GM19455 (cell line): ENCODE results near the gene GDE1.

Experiments used
- ATAC-seq: cut with Tn5 transposase; IDR thresholded peaks from one replicate; pipeline ENCODE4 v1.9.1; 2021; ENCODE audit not compliant: unreplicated experiment

Gene GDE1

GRCh38 chr16:19486750-19487325 is 35.1 kb downstream of the GDE1 start:
- ATAC-seq = no peak

- ATAC-seq = no peak
These were observed 35.8 kb downstream of the GDE1 start for GRCh38 chr16:19486051-19486450.

- ATAC-seq = no peak
These were observed 36.3 kb downstream of the GDE1 start for GRCh38 chr16:19485611-19486010.

DNA sequence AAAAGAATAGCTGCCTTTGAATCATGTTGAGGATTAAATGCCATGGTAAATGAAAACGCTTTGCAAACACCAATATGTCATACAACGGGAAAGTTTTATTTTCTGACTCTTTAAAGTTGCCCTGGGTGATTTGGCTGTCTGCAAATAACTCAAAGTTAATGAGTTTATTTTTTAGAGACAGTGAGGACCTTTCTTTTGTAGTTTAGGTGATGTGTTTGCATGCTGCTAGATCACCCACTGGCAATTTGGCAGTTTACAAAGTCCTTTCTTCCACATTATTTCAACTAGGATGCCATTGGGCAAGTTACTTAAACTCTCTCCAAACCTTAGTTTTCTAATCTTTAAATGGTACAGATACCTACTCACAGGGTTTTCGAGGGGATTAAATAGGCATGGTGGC is 37.8 kb downstream of the GDE1 start:
- ATAC-seq = no peak

- ATAC-seq = no peak
These were observed 39.6 kb downstream of the GDE1 start for GRCh38 chr16:19482291-19482690.

DNA sequence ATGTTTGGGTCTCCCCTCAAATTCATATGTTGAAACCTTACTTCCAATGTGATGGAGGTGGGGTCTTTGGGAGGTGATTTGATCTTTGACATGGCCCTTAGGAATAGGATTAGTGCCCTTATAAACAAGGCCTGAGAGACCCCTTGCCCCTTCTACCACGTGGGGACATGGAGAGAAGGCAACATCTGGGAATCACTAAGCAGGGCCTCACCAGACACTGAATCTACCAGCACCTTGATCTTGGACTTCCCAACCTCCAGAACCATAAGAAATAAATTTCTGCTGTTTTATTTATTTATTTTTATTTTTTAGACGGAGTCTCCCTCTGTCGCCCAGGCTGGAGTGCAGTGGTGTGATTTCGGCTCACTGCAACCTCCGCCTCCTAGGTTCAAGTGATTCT is 40.1 kb downstream of the GDE1 start:
- ATAC-seq = no peak

DNA sequence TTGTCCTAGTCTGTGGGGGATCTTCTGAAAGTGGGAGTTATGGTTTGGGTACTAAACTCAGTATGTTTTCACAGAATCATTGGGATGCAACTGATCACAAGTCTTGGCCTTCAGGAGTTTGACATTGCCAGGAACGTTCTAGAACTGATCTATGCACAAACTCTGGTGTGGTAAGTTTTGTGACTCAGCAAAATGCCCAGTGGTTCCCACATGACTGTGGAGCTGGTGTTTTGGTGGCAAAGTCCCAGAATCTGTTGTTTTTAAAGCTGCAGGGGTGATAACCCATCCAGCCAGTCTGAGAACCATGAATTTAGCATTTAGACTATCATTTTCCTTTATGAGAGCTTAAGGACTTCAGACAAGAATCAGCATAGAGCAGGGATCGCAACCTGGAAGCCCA is 40.6 kb downstream of the GDE1 start:
- ATAC-seq = no peak

DNA sequence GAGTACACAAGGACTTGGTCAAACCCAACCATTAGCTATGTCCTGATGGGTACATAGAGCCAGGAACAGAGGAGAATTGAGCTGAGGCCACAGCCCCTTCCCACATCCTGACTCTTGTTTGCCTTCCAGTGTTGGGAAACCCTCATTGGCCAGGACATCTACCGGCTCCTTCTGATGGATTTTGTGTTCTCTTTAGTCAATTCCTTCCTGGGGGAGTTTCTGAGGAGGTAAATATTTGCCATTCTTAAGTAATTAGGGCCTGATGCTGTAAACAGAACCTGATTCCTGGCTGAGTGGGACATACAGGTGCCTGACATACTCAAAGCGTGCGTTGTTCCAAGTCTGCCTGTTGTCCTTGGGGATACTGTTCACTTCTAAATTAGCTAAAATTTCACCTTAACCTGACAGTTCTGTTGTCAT is 42.6 kb downstream of the GDE1 start:
- no peak for ATAC-seq

GRCh38 chr16:19478505-19478904 is 43.4 kb downstream of the GDE1 start:
- ATAC-seq = no peak

DNA sequence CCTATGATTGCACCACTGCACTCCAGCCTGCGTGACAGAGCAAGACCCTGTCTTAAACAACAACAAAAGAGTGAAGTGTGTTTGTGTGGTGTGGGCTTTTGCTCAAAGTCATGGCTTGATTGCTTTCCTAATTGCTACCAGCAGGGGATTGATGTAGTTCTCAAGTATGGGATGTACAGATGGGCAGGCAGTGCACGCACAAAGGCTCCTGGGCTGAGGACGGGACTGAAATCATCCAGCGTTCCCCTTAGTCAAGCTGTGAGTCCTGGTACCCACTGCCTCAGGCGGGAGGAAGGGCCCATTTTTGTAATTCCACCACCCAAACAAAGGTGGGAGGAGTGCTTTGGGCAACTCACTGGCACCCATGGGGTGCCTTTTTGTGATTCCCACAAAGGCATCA is 47.3 kb downstream of the GDE1 start:
- ATAC-seq = no peak

- no peak for ATAC-seq
These were observed 49.4 kb downstream of the GDE1 start for GRCh38 chr16:19472482-19472881.

GRCh38 chr16:19468300-19468699 is 53.6 kb downstream of the GDE1 start:
- no peak for ATAC-seq

DNA sequence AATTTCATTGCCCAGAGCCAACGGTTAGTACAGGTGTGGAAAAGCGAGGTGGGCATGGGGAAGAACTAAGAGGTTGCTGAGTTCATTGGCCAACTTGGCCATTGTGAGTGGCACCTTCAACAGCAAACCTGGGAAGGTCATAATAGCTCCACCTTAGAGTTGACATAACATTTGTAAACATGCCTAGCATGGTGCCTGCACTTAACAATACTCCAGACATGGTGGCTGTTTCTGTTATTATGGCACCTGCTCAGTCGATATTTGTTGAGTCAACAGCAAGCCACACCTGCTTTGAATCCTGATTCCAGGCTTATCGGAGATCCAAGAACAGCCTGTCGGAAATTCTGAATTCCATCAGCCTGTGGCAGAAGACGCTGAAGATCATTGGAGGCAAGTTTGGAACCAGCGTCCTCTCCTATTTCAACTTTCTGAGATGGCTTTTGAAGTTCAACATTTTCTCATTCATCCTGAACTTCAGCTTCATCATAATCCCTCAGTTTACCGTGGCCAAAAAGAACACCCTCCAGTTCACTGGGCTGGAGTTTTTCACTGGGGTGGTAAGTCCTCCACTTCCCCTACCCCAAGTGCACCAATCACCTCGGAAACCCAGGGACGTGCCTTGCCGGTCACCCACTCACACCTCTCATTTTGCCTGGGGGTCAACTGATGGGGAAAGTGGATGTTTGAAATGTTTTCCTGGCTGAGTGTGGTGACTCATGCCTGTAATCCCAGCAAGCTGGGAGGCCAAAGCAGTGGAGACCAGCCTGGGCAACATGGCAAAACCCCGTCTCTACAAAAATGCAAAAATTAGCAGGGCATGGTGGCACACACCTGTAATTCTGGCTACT is 58.2 kb downstream of the GDE1 start:
- no peak for ATAC-seq

- no peak for ATAC-seq
These were observed 61.5 kb downstream of the GDE1 start for GRCh38 chr16:19460397-19460796.

DNA sequence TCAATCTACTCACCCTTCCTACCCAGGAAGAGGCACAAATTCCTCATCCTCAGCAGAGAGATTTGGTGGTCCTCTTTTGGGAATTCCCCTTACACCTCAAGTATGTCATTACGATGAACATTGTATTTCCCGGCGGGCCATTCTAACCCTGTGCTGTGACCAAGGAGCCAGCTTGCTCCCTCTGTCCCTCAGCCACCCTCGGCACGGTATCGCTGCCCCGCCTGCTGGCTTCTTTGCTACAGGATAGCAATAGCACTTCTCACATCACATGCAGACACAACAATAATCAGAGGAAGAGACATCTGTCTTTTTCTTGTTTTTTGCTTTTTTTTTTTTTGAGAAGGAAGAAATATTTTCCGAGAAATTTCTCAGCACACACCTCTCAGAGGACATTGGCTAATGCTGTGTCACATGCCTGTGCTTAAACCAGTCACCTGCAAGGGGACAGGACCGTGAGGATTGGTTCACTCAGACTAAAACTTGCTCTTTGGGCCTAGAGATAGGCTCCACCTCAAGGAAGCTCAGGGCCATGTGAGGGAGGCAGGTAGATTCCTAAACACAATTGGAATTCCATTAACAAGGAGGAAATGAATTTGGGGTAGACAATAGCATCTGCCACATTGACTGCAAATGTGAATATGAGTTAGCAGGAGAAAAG is 63.0 kb downstream of the GDE1 start:
- no peak for ATAC-seq
